HG03139 (cell line): Measurements from ENCODE around the gene ECM2.

ENCODE experiments used
- ATAC-seq: cut with Tn5 transposase; IDR thresholded peaks from one replicate; pipeline ENCODE4 v1.9.1; 2021; ENCODE audit not compliant: unreplicated experiment

ECM2 gene

GRCh38 chr9:92528522-92528849, 7.3 kb downstream of the ECM2 start:
- no peak for ATAC-seq

- ATAC-seq: no peak
Observed at GRCh38 chr9:92527832-92528521, 7.8 kb downstream of the ECM2 start.

DNA sequence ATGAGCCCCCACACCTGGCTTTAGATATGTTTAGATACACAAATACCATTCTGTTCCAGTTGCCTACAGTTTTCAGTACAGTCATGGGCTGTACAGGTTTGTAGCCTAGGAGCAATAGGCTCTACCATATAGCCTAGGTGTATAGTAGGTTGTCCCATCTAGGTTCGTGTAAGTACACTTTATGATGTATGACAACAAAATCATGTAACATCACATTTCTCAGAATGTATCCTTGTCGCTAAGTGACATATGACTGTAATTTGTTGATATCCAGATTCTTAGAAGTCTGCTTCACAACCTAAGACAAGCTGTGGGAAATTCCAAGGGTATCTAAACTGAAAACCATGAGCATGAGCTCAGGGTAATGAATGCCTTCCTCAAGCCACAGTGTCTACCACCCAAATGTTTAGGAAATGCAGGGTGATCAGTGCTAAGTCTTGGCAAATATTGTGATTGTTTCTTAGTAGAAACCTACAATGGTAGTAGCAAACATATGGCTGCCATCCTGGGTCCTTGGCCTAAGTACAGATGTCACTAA, 8.4 kb downstream of the ECM2 start:
- no peak for ATAC-seq

GRCh38 chr9:92525306-92525705, 10.5 kb downstream of the ECM2 start:
- ATAC-seq: no peak

GRCh38 chr9:92524881-92525280, 10.9 kb downstream of the ECM2 start:
- ATAC-seq: no peak

- ATAC-seq: no peak
Observed at GRCh38 chr9:92522983-92523970, 12.5 kb downstream of the ECM2 start.

- ATAC-seq: no peak
Observed at GRCh38 chr9:92520837-92521236, 15.0 kb downstream of the ECM2 start.

- ATAC-seq: no peak
Observed at GRCh38 chr9:92518199-92518598, 17.6 kb downstream of the ECM2 start.

GRCh38 chr9:92517046-92517445, 18.7 kb downstream of the ECM2 start:
- ATAC-seq: no peak

GRCh38 chr9:92516521-92516920, 19.3 kb downstream of the ECM2 start:
- no peak for ATAC-seq

GRCh38 chr9:92514635-92515034, 21.2 kb downstream of the ECM2 start:
- no peak for ATAC-seq

DNA sequence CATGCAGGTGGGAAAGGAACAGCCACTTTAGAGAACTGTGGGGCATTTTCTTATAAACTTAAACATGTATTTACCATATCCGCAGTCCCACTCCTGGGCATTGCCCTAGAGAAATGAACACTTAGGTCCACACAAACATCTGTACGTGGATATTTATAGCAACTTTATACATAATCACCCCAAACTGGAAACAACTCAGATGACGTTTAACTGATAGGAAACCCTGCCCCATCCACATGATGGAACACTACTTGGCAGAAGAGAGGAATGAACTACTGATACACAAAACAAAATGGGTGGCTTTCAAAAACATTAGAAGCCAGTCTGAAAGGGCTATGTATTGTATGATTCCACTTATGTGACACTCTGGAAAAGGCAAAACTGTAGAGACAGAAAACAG, 22.4 kb downstream of the ECM2 start:
- ATAC-seq: no peak

- ATAC-seq: no peak
Observed at GRCh38 chr9:92512622-92513021, 23.2 kb downstream of the ECM2 start.

- ATAC-seq: no peak
Observed at GRCh38 chr9:92510747-92511146, 25.0 kb downstream of the ECM2 start.

GRCh38 chr9:92509050-92509449, 26.7 kb downstream of the ECM2 start:
- no peak for ATAC-seq

GRCh38 chr9:92508018-92508820, 27.6 kb downstream of the ECM2 start:
- no peak for ATAC-seq

DNA sequence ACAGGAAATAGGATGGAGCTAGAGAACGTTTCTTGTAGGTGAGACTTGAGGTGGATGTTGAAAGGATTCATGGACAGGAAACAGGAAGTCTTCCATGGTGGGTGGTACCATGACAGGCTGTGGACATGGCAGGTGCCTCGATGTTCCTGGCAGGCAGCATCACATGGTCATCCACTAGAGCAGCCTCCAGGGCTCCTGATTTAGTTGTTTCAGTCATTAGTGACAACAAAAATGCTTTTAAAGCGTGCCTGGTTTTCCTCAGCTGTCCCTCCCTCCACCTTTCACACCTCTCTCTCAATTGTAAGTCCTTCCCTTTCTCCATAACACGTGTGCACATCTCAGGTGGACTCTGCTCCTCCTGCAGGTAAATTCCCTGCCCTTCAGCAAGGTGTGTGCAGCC, 28.3 kb downstream of the ECM2 start:
- ATAC-seq: no peak

DNA sequence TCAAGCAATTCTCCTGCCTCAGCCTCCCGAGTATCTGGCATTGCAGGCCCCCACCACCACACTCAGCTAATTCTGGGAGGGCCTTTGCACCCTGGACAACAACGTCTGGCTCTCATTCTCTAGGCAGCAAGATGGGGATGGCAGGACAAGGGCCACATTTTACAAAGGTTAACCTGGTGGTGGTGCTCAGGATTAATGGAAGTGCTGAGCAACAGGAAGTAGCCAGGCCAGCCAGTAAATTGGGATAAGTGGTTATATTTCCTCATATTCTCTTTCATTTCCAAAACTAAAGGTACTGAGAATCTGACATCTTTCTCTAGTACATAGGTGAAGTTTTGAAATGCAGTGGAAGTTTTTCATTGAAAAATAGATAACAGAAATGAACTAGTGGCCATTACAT, 28.8 kb downstream of the ECM2 start:
- ATAC-seq: no peak

DNA sequence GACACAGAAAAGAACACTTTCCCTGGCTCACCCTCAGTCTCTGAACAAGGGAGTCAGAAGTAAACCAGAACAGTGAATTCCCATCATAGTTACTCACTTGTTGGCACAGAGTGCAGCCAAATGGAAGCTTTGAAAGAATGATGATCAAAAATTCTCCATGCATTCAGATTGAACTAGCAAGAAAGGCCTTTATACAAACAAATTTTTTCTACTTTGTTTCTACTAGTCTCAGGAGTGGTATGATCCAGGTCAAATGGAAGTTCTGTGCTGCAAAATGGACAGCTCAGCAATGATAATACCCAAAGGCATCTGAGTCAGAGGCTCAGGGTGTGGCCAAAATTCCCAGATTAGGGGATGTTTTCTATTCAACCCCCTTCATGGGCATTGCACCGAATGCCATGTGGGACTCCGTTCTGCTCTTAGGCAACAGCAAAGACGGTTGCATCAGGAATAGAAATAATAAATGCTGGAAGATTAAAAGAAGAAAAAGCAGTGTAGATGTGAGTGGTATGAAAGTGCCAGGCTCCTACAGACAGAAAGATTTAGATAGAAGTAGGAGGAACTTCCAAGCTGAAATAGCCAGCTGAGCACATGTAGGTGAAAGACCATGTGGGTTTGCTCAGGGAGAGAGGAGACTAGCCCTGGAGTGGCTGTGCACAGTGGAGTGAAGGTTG, 29.5 kb downstream of the ECM2 start:
- no peak for ATAC-seq

DNA sequence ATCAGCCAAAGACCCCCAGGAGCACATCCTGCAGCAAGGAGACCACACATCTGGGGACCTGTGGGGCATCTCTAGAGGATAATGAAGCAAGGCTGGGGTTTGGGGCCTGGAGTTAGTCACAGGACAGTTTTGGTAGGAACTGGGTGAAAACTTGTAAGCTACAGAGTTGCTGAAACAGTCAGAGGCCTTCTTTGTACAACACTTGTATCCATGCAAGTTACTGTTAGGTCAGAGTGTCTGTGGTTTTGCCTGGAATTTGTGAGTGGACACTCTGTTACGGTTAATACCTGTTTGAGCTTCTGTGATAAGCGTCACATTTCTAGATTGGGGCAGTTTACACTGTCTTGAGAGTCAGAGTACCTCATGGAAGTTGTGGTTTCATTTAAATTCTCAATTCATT, 30.9 kb downstream of the ECM2 start:
- ATAC-seq: no peak

- ATAC-seq: no peak
Observed at GRCh38 chr9:92503156-92503555, 32.6 kb downstream of the ECM2 start.
